Stimulated activated CD4-positive, alpha-beta T cell treated with anti-CD3 and anti-CD28 coated beads, Interleukin-2, amount 100 ng/mL, for 24 hours (primary cell): ENCODE results near the gene NMT2.

ENCODE experiments used
- DNase-seq, 2 donors: peaks; one replicate each; pipeline ENCODE4 v3.0.0-alpha.2; 2020

Gene NMT2

DNA sequence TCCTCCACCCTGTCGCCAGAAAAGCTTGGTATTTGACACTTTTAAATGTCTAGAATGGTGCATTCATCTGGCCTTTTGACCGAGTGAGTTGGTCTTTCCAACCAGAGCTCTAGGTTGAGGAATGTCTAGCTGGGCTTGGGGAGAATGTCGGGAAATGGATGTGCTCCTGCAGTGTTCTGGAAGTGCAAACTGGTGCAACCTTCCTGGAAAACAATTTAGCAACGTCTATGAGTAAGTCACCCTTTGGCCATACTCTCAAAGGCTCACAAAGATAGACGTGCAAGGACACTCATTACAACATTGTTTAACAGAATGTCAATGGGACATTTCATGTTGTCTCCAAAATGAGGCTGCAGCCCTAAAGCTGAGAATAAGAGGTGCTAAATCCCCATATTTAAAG, 12.2 kb upstream of the NMT2 start:
- no peak for DNase-seq

DNA sequence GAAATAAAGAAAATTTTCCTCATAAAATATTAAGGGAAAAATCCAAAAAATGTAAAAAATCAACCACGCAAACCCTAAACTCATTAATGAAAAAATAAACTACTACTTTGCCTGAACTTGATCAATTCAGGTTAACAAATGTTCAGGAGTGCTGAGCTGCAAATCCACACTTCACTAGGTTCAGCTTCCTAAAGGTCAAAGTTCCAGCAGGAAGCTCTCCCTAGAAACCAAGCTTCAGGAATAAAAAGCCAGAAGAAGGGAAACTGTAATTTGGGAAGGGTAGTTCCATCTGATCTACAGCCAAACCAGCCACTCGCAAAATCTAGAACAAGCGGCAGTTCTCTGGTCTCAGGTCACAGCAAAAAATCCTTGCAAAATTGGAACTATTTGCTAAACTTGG, 7.8 kb upstream of the NMT2 start:
- no peak for DNase-seq

DNA sequence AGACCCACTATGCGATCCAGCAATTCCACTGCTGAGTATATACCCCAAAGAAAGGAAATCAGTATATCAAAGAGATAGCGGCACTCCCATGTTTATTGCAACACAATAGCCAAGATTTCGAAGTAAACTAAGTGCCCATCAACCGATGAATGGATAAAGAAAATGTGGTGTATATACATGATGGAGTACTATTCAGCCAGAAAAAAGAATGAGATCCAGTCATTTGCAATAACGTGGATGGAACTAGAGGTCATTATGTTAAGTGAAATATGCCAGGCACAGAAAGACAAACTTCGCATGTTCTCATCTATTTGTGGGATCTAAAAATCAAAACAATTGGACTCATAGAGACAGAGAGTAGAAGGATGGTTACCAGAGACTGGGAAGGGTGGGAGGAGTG, 7.1 kb upstream of the NMT2 start:
- no peak for DNase-seq

DNA sequence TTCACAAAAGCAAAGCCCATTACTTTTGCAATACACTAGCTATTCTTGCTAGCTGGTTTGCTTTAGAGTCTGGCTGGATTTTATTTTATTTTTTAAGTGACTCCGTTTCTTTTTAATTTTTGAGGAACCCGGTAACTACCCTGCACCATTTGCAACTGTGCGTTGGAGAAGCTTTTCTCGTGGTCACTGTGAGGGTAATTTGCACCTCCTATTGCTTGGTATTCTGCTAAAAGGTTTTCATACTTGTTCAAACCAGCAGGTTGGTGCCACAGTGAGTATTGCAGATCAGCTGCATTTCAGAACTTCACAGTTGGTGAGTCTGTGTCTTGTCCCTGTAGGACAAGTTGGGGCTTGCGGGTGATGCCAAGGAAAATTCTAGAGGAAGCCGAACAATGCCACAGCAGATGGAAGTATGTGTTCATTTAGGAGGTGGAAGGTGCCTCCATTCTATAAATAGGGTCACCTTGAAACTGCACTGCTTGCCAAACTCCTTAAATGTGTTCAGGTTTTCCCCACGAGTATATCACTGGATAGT, 3.9 kb upstream of the NMT2 start:
- DNase-seq = no peak

DNA sequence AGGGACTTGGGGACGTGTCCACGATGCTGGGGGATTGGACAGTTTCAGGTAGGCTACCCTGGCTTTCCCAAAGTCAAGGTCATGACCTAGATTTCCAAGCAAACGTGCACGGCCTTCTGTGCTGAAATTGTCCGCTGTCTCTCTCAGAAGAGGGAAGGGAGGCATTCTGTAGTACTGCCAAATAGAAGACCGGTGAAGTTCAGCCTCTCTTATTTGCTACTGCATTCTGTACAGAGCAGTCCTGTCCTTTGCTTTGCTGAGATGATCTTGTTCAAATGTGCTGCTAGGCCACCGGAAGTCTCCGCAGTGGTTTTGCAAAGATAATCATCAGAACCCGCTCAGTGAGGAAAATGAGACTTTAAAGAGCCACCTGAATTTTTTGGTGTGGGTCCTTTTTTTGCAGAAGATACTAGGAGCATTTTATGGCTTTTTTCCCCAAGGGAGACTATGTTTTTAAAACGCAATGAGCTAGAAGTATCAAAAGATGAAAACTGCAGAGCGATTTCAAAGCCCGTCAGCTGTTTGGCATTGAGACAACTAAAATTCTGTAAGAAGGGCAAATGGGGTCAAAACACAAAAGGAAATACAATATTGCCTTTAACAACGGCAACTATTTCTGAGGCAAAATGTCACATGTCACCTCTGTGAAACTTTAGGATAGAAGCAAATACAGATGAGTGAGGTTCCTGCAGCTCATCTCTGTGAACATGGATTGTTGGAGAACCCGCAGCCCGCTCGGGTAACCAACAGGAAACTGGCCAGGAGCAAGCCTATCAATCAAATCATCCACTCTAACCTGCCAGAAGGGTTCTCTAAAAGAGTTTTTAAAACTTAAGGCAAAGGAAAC, 1.3 kb upstream of the NMT2 start:
- peak; percentile 32 to 39 for DNase-seq

DNA sequence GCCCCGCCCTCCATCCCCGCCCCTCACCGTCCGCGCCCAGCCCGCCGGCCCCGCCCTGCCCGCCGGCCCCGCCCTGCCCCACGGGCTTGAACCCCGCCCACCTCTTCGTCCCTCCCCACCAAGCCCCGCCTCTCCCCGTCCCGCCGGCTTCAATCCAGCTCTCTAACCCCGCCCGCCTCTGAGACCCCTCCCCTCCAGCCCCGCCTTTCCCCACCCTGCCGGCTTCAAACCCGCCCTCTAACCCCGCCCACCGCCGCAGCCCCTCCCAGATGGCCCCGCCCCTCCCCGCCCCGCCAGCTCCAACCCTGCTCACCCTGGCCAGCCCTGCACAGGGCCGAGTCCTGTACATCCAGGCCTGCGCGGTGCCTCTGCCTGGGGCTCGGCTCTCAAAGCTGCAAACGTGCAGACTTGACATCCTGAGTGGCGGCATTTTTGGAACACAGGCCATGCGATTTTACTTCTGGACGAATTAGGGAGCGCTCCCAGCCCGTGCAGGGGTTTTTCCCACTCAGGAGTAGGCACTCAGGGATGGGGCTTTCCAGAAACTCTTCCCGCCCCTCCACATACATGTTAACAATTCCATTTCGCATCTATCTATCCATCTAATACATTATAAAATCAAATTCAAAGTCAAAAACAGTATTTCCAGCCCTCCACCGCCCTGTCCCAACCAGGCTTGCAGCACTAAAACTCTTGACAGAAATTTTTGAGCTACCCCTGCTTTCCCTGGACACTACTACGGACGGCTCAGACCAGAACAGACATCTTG, 477 bp upstream of the NMT2 start:
- DNase-seq = peak; percentile 96

DNA sequence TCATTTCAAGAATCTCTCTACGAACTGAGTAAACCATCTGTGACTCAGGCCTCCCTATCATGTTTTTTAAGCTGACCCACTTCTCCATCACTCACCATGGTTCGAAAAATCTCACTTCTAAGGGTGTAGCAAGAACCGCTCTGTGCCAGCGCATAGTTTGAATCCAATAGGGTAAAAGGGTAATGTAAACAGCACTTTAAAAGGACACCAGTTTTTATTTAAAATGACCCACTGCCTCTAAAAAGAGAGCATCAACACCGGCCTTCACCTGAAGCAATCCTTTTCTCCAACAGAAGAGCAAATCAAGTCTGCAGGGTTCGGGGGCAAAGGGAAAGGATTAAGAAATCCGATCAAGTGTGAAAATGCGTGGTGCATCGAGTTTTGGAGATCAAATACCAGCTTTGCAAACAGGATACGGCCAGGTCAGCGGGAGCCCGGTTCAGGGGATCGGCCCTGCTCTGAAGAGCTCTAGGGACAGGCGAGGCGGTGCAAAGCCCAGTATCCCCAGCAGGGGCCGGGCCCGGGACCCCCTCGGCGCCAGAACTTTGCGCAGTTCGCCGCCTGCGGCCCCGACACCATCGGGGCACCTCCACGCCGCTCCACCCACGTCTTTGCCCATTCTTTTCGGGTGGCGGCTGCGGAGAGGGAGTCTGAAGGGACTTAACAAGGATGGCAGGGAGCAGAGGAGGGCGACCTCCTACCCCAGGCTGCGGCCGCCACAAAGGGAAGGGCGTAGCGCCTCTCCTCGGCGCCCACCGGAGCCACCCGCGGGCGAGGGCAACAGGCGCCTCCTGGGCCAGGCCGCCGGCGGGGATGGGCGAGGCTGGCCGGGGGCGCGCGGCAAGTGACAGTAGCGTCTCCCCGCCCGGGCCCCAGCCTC, 842 bp downstream of the NMT2 start:
- peak; percentile 53 for DNase-seq

DNA sequence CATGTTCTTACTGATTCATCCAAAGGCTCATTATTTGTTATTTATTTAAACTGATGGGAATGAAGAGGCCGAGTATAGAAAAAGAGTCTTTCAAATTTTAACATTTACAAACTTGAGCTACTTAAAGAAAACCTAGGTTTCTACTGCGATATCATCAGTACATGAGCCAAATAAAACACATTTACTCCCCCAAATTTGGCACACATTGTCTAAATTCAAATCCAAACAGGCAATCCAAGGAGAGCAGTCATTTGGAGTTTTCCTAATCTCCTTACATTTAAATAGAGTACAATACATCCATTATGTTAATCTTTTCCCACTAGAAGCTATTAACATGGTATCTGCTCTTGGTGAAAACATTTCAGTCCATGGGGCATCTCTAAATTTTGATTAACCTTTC, 2.2 kb downstream of the NMT2 start:
- DNase-seq = no peak

DNA sequence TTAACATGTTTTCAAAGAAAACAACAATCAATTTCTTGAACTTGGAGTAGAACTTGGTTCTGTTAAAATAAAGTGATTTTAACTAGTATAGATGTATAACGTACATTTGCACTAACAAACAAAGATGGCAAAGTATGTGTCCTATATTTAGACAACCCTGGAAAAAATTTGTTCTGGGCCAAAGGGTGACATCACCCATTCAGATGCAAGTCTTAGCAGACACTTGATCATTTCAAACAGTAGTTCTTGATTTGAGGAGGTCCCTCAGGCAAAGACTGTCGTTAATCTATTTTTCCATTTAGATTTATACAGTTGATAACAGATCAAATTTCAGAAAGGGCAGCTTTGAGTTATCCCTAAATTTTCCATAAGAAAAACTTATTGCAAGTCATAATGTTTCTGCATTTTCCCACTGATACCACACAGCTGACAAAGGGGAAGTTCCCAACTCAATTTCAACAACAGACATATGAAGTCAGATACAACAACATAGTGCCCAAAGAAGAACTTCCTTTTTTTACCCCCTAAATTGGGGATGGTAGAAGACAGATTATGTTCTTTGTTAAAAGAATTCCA, 5.2 kb downstream of the NMT2 start:
- no peak for DNase-seq

DNA sequence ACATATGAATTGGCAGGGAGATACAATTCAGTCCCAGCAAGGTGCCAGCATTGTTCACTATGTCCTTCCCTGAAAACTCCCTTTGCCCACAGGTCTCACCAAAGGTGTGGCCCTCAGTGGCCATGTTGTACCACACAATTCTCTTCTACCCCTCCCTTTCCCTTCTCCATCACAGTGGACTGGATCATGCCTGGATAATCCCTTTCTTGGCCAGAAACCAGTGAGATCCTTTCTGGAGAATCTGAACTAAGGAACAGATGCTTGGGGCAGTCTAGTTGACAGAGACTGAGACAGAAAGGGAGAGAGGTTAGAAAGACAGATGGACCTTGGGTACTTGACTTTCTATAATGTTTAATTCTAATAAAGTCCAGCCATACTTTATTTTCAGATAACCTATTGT, 9.5 kb downstream of the NMT2 start:
- no peak for DNase-seq

DNA sequence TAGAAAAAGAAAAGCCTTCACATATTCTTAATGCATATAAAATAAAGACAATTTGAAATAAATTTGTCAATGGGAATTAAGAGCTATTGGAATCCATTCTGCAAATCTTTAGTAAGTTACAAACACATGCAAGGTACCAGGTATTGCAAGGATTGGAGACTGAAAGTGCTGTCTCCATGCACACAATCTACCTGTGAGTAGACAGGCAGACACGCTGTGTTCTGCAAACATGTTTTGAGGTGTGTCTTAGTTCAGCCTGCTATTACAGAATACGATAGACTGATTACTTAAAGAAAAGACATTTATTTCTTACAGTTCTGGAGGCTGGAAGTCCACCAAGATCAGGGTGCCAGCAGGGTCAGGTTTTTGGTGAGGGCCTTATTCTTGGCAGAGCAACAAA, 10.0 kb downstream of the NMT2 start:
- DNase-seq = no peak

DNA sequence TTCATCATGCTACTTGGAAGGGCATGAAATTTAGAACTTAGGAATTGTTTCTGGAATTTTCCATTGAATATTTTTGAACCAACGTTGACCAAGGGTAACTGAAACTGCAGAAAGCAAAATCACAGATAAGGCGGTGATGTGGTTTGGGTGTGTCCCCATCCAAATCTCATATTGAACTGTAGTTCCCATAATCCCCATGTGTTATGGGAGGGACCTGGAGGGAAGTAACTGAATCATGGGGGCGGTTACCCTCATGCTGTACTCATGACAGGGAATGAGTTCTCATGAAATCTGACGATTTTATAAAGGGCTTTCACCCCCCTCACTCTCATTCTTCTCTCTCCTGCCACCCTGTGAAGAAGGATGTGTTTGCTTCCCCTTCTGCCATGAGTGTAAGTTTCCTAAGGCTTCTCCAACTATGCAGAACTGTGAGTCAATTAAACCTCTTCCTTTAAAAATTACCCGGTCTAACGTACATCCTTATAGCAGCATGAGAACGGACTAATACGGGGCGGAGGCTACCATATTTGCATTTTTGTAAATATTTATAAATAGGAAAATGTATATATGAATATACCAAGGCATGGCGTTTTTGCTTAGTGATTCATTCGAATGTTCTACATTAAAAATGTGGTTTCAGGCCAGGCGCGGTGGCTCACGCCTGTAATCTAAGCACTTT, 12.4 kb downstream of the NMT2 start:
- DNase-seq = no peak

DNA sequence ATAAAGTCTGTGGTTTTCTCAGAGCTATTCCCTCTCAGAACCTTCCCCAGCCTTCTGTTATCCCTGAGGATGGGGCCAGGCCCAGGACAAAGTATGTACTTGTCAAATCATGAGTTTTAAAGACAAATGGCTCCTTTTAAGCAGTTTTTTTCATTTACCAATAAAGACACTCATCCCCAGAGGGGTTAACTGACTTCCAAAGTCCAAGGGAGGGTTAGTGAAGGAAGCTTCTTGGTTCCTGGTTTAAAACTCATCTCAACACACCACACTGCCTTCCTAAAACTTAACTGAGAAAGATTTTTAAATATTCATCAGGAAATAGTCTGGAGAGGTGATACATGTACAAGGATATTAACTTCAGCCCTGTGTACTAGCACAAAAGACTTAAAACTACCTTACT, 15.9 kb downstream of the NMT2 start:
- no peak for DNase-seq

DNA sequence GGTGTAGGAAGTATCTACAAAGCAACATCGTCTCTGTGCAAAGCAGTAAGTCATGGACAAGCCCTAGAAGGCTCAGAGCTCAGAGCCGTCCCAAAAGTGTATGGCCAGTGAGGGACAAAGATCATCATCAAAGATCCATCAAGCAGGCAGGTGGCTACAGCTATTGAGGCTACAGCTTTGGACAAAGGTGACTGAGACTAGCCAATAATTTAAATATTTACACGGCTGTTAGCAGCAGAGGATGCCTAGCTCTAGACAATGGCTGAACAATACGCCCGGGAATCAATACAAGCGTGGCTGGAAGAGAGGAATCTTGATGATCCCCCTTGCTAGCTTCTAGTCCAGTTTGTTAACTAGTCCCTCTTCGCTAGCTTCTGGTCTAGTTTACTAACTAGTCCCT, 17.9 kb downstream of the NMT2 start:
- DNase-seq = no peak

DNA sequence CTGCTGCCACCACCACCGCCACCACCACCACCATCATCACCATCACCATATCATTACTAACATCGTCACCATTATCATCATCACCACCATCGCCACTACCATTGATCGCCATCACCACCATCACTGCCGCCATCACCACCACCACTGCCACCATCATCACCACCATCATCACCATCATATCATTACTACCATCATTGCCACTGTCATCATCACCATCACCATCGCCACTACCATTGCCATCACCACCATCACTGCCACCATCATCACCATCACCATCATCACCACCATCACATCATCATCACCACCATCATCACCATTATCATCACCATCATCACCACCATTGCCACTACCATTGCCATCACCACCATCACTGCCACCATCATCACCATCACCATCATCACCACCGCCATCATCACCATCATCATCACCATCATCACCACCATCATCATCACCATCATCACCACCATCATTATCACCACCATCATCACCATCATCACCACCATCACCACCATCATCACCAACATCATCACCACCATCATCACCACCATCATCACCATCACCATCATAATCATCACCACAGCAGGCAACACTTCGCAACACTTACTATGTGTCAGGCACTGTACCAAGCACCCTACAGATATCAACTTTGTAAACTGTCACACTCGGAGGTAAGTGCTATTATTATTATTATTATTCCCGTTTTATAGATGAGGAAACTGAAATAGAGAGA, 19.3 kb downstream of the NMT2 start:
- no peak for DNase-seq

DNA sequence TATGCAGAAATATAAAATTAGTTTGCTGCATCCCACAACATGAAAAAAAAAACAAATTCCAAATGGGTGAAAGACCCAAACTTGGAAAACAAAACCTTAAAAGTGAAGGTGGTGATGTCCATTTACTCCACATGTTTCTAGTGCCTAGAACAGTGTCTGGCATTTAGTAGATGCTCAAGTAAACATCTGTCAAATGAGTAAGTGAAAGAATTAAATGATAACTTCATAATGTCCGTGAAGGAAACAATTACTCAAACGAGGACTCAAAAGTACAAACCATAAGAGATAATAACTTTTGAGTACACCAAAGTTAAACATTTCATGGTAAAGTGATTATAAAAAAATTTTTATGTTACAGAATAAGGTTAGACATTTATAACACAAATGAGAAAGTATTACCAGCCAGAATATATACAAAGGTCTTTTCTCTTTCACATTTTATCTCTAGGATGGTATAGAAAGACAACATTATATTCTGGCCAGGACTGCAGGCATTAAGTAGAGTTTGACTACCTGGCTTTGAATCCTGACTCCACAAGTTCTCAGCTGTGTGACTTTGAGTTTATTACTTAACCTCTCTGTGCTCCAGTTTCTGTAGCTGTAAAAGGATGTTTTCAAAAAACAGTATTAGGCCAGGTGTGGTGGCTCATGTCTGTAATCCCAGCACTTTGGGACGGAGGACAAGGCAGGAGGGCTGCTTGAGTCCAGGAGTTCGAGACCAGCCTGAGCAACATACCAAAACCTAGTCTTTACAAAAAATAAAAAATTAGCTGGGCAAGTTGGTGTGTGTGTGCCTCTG, 20.7 kb downstream of the NMT2 start:
- DNase-seq = no peak

DNA sequence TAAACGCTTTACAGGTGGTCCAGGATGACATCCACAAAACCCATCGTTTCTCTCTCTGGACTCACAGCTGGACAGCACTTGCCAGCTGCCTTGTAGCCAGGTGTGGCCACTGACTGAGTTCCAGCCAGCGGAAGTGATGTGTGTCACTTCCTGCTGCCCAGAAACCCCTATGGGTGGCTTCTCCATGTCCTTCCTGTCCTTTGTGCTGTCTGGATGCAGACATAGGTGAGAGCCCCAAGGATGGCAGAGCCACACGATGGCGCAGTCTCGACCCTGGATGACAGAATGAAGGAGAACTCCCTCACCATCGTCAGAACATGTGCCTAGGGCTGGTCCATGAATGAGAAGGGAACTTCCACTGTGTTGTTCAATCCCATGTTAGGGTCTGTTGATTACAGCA, 22.1 kb downstream of the NMT2 start:
- no peak for DNase-seq

DNA sequence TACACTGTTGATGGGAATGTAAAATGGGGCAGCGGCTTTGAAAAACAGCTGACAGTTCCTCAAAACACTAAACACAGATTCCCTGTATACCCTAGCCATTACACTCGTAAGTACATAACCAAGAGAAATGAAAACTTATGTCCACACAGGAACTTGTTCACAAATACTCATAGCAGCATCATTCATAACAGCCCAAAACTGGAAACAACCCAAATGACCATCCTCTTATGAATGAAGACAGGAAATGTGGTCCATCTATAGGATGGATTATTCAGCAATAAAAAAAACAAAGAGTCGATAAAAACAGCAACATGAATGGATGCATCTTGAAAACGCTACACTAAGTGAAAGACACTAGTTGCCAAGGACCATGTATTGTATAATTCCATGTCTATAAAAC, 23.7 kb downstream of the NMT2 start:
- DNase-seq = no peak

DNA sequence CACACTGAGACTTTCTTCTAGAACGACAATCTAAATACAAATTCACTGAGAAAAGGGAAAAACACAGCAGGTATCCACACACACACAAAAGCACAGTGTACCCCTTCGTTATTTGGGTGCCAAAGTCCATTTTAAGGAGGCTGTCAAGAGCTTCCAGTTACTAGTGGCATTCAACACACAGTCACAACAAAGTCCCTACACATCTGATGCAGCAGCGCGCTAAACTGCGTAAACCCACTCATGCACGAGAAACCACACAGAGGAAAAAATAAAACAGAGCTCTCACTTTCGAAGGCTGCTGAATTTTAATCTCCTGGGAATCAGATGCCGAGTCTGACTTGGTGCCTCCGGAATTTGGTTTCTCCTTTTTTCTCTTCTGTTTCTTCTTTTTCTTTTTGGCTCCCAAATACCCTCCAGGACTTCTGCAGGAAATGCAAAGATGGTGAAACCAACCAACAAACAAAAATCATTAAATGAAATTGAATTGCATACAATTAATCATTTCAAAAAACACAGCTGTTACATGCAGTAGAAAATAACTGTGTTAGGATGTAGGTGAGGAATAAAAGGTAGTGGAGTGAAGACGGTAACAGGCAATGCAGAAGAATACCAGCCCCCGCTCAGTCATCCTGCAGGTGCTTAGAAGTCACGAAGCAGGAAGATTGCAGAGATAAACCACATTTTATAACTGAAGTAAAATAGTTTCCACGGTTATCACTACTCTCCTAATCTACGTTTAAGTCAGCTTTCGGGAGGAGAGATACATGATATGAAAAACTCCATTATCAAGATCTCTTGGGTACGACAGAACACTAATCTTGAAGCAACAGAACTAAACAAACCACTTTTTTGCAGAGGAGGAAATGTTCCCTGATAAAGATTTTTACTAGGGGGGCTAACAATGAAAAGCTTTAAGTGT, 27.1 kb downstream of the NMT2 start:
- DNase-seq = peak; percentile 35 to 42
